Tibial nerve (tissue), 4 donors: Measurements from ENCODE around the gene ATXN7L1.

Source experiments
- EP300 ChIP-seq, 2 donors: sonication (generic); formaldehyde crosslinking; IDR thresholded peaks; one replicate each; pipeline ENCODE4 v1.6.1; 2017; ENCODE audit warnings: antibody characterized with exemption in 2 of 2, mild to moderate bottlenecking in 1 of 2
- POLR2A ChIP-seq, 2 donors: fragments of 450-650 bp; IDR thresholded peaks; one replicate each; pipeline ENCODE4 v1.6.1; 2017; ENCODE audit warnings: antibody characterized with exemption in 2 of 2, mild to moderate bottlenecking in 2 of 2, moderate library complexity in 2 of 2
- TF ChIP-seq, protein P1 (sequence below), 5 experiments: fragments of 200-600 bp in 3 of 5; fragments of 450-650 bp in 2 of 5; sonication (generic) in 3 of 5; IDR thresholded peaks; one replicate each; pipeline ENCODE4 v1.5.1; 2016 to 2019; ENCODE audit warnings: antibody characterized with exemption in 5 of 5, mild to moderate bottlenecking in 3 of 5, moderate library complexity in 2 of 5

DNA sequence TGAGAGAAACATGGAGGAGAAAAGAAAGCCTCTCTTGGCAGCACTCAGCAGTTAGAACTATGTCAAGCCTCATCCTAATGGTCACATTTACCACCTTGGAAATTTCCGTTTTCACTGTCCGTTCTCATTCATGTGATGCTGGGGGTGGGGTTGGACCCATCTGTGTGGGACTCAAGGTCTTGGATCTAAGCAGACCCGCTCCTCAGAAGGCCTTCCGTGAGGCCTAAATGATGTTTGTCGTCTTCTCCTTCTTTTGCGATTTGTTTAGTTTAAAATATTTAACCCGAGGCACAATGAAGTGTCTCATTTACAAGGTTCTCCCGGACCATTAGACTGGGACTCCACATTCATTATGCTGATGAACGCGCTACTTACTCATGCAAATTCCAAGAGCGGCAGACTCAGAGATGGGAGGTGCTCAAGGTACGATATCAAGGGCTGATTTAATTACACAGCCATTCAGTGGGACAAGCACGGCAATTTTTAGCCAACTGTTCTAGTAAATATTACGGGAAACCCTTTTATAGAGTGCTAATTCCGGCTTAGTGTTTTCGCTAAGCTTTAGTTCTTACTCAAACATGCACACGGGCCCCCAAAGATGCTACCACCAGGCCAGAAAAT, 186.0 kb downstream of the ATXN7L1 start:
- TF ChIP-seq, protein P1, sequence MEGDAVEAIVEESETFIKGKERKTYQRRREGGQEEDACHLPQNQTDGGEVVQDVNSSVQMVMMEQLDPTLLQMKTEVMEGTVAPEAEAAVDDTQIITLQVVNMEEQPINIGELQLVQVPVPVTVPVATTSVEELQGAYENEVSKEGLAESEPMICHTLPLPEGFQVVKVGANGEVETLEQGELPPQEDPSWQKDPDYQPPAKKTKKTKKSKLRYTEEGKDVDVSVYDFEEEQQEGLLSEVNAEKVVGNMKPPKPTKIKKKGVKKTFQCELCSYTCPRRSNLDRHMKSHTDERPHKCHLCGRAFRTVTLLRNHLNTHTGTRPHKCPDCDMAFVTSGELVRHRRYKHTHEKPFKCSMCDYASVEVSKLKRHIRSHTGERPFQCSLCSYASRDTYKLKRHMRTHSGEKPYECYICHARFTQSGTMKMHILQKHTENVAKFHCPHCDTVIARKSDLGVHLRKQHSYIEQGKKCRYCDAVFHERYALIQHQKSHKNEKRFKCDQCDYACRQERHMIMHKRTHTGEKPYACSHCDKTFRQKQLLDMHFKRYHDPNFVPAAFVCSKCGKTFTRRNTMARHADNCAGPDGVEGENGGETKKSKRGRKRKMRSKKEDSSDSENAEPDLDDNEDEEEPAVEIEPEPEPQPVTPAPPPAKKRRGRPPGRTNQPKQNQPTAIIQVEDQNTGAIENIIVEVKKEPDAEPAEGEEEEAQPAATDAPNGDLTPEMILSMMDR (IDR thresholded peaks at IDR 0.05) = no peak
- TF ChIP-seq EP300 (IDR thresholded peaks at IDR 0.05) = no peak
- no peak for TF ChIP-seq POLR2A (IDR thresholded peaks at IDR 0.05)
